ENCODE results near the gene DMTF1.
"Not testable (repeated sequence)": the region's sequence is repeated elsewhere in the genome, so short reads cannot be mapped to it uniquely, and the experiment has no call there.

DMTF1 gene

GRCh38 chr7:87225696-87226095, 73.4 kb downstream of the DMTF1 start:
- DNase-seq = no peak

GRCh38 chr7:87226495-87226894, 74.2 kb downstream of the DMTF1 start:
- no peak for DNase-seq

GRCh38 chr7:87231258-87231657, 79.0 kb downstream of the DMTF1 start:
- no peak for DNase-seq

- no peak for DNase-seq
These were observed 79.5 kb downstream of the DMTF1 start for GRCh38 chr7:87231711-87232110.

- DNase-seq = no peak
These were observed 82.7 kb downstream of the DMTF1 start for GRCh38 chr7:87234949-87235348.

- not testable (repeated sequence) for DNase-seq
These were observed 86.3 kb downstream of the DMTF1 start for GRCh38 chr7:87238464-87239051.

- not testable (repeated sequence) for DNase-seq
These were observed 93.4 kb downstream of the DMTF1 start for GRCh38 chr7:87245671-87246070.

Data from NCI-H2227 treated with DMSO at 0.1 percent for 48 hours (cell line).